GM12864 (cell line): ENCODE data around the gene PCDHGC5.
A peak's percentile ranks its signal among the peaks of the same experiment; 100 is the strongest.

ENCODE experiments used
- DNase-seq: peaks from one replicate; pipeline ENCODE4 v3.0.0-alpha.2; 2011; ENCODE audit warnings: low read depth
- H3K4me3 ChIP-seq: 2 replicates; pipeline ENCODE4 v1.5.1; 2011; ENCODE audit warnings: mild to moderate bottlenecking, low read depth, low read length, control low read depth
- CTCF ChIP-seq: IDR thresholded peaks from 2 replicates; pipeline ENCODE4 v1.5.1; 2011; ENCODE audit warnings: low read depth, mild to moderate bottlenecking, moderate library complexity, low read length, control low read depth, inconsistent platforms; ENCODE audit errors: missing control alignments

PCDHGC5 gene

GRCh38 chr5:141490771-141491170 is 1.9 kb downstream of the PCDHGC5 start:
- no peak for DNase-seq
- TF ChIP-seq CTCF: no peak
- H3K4me3 ChIP-seq: no peak overlapping the region

GRCh38 chr5:141491323-141492167 is 2.7 kb downstream of the PCDHGC5 start:
- TF ChIP-seq CTCF: no peak
- DNase-seq: no peak
- H3K4me3 ChIP-seq: peak overlapping the region; percentile 39

- peak overlapping the region; percentile 39 for H3K4me3 ChIP-seq
- DNase-seq: no peak
- no peak for TF ChIP-seq CTCF
Observed at GRCh38 chr5:141492168-141492885, 3.4 kb downstream of the PCDHGC5 start.

- TF ChIP-seq CTCF: no peak
- DNase-seq: no peak
- no peak overlapping the region for H3K4me3 ChIP-seq
Observed at GRCh38 chr5:141493500-141494422, 4.9 kb downstream of the PCDHGC5 start.

GRCh38 chr5:141494761-141495452 is 6.0 kb downstream of the PCDHGC5 start:
- DNase-seq: no peak
- no peak for TF ChIP-seq CTCF
- no peak overlapping the region for H3K4me3 ChIP-seq

GRCh38 chr5:141495453-141495811 is 6.6 kb downstream of the PCDHGC5 start:
- H3K4me3 ChIP-seq: no peak overlapping the region
- no peak for DNase-seq
- TF ChIP-seq CTCF: no peak
